ENCODE measurements around the gene JMJD1C.

GRCh38 chr10:63365976-63366765 lies 99.6 kb downstream of the JMJD1C start:
- TF ChIP-seq POLR2A (IDR thresholded peaks at IDR 0.05): no peak
- TF ChIP-seq, protein P1, sequence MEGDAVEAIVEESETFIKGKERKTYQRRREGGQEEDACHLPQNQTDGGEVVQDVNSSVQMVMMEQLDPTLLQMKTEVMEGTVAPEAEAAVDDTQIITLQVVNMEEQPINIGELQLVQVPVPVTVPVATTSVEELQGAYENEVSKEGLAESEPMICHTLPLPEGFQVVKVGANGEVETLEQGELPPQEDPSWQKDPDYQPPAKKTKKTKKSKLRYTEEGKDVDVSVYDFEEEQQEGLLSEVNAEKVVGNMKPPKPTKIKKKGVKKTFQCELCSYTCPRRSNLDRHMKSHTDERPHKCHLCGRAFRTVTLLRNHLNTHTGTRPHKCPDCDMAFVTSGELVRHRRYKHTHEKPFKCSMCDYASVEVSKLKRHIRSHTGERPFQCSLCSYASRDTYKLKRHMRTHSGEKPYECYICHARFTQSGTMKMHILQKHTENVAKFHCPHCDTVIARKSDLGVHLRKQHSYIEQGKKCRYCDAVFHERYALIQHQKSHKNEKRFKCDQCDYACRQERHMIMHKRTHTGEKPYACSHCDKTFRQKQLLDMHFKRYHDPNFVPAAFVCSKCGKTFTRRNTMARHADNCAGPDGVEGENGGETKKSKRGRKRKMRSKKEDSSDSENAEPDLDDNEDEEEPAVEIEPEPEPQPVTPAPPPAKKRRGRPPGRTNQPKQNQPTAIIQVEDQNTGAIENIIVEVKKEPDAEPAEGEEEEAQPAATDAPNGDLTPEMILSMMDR (IDR thresholded peaks at IDR 0.05): no peak
